ENCODE data around the gene TEC. TPM values are rescaled to one million over a fixed set of nuclear protein-coding genes. Genes with fewer than 3 reads are reported as not detected.
A peak's percentile ranks its signal among the peaks of the same experiment; 100 is the strongest.

The TEC gene
- total RNA-seq, 1 donor from 2014 or later, result 3.5 TPM

- Mint-ChIP-seq H3K4me1 (peaks cover 9% of the 10 kb centered on the region), H3K9me3 (peaks cover 16% of the 10 kb centered on the region), H3K4me3 (no peak overlapping the region), H3K27me3 (ENCODE audit: low read depth) (no peaks in the 10 kb centered on the region), H3K27ac (no peak overlapping the region), H3K36me3 (no peaks in the 10 kb centered on the region)
- no peak for DNase-seq (ENCODE audit: low spot score in 2 of 2, unreplicated experiment in 2 of 2)
- no peak for TF ChIP-seq CTCF (IDR thresholded peaks at IDR 0.05; ENCODE audit: unreplicated experiment)
Measured at GRCh38 chr4:48175806-48176205, 93.8 kb downstream of the TEC start.

GRCh38 chr4:48175328-48175727 is 94.3 kb downstream of the TEC start:
- Mint-ChIP-seq H3K27me3 (ENCODE audit: low read depth) (no peaks in the 10 kb centered on the region), H3K27ac (no peak overlapping the region), H3K4me3 (no peak overlapping the region), H3K9me3 (peaks cover 16% of the 10 kb centered on the region), H3K36me3 (no peaks in the 10 kb centered on the region), H3K4me1 (peaks cover 9% of the 10 kb centered on the region)
- DNase-seq (ENCODE audit: low spot score in 2 of 2, unreplicated experiment in 2 of 2), result no peak
- TF ChIP-seq CTCF (IDR thresholded peaks at IDR 0.05; ENCODE audit: unreplicated experiment), result no peak

GRCh38 chr4:48173056-48173991 is 96.3 kb downstream of the TEC start:
- Mint-ChIP-seq H3K27me3 (ENCODE audit: low read depth) (no peaks in the 10 kb centered on the region), H3K9me3 (peaks cover 10% of the 10 kb centered on the region), H3K4me3 (no peak overlapping the region), H3K27ac (peak overlapping the region; percentile 35), H3K4me1 (peaks cover 9% of the 10 kb centered on the region), H3K36me3 (no peaks in the 10 kb centered on the region)
- no peak for DNase-seq (ENCODE audit: low spot score in 2 of 2, unreplicated experiment in 2 of 2)
- TF ChIP-seq CTCF (IDR thresholded peaks at IDR 0.05; ENCODE audit: unreplicated experiment), result no peak

GRCh38 chr4:48172651-48173050 is 97.0 kb downstream of the TEC start:
- Mint-ChIP-seq H3K27ac (no peak overlapping the region), H3K4me1 (peaks cover 9% of the 10 kb centered on the region), H3K4me3 (no peak overlapping the region), H3K27me3 (ENCODE audit: low read depth) (no peaks in the 10 kb centered on the region), H3K36me3 (peaks cover 4% of the 10 kb centered on the region), H3K9me3 (peaks cover 3% of the 10 kb centered on the region)
- DNase-seq (ENCODE audit: low spot score in 2 of 2, unreplicated experiment in 2 of 2), result no peak
- no peak for TF ChIP-seq CTCF (IDR thresholded peaks at IDR 0.05; ENCODE audit: unreplicated experiment)

- no peak for DNase-seq (ENCODE audit: low spot score in 2 of 2, unreplicated experiment in 2 of 2)
- H3K27ac Mint-ChIP-seq, result no peak overlapping the region
- peaks cover 9% of the 10 kb centered on the region for H3K4me1 Mint-ChIP-seq
- H3K4me3 Mint-ChIP-seq, result no peak overlapping the region
- no peaks in the 10 kb centered on the region for H3K27me3 Mint-ChIP-seq (ENCODE audit: low read depth)
- no peak for TF ChIP-seq CTCF (IDR thresholded peaks at IDR 0.05; ENCODE audit: unreplicated experiment)
- no peaks in the 10 kb centered on the region for H3K9me3 Mint-ChIP-seq
- H3K36me3 Mint-ChIP-seq, result peaks cover 5% of the 10 kb centered on the region
Measured at GRCh38 chr4:48169636-48170035, 100.0 kb downstream of the TEC start.

Data from mesothelial cell of epicardium (in vitro differentiated cells).